ENCODE measurements around the gene YIF1A. TPM values are rescaled to one million over a fixed set of nuclear protein-coding genes. Genes with fewer than 3 reads are reported as not detected.

YIF1A gene
- polyA plus RNA-seq, 1 donor (not counting 4 experiments of a cell fraction or from before 2014, with no cell fraction given): 80.3 TPM

DNA sequence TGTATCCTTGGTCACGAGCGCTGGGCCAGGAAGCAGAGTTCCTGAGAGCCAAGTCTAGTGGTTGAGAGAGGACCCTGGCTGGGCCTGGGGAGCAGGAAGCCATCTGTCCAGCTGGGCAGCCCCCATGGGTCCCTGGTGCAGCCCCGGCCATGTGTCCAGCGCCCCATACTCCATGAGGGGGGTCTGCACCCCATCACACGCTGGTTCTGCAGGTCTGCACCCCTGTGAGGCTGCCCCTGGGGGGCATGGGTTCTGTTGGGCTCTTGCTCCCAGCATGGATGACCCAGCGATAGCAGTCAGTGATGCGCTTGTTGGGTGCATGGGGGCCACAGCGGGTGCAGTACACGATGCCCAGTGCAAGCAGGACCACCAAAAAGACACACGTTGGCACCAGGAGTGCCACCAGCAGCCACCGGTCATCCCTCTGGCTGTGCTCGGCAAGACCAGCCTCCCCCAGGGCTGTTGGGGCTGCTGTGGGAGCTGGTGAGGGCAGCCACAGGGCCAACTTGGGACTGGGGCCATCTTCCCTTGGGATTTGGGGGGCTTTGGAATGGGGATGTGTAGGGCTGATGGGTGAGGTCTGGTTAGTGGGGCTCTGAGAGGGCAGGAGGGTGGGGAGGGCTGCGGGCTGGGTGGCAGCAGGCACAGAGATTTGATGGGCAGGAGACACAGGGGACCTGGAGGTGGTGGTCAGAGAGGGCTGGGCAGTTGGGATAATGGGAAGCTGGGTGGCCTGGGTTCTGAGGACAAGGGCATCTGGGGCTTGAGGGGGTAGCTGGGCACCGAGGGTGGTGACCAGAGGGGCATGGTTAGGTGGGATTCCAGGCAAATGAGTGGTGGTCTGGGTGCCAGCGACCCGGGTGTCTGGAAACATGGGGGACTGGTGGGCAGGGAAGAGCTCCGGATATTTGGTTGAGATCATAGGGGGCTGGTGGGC is 25.9 kb upstream of the YIF1A start:
- TF ChIP-seq, protein P1, sequence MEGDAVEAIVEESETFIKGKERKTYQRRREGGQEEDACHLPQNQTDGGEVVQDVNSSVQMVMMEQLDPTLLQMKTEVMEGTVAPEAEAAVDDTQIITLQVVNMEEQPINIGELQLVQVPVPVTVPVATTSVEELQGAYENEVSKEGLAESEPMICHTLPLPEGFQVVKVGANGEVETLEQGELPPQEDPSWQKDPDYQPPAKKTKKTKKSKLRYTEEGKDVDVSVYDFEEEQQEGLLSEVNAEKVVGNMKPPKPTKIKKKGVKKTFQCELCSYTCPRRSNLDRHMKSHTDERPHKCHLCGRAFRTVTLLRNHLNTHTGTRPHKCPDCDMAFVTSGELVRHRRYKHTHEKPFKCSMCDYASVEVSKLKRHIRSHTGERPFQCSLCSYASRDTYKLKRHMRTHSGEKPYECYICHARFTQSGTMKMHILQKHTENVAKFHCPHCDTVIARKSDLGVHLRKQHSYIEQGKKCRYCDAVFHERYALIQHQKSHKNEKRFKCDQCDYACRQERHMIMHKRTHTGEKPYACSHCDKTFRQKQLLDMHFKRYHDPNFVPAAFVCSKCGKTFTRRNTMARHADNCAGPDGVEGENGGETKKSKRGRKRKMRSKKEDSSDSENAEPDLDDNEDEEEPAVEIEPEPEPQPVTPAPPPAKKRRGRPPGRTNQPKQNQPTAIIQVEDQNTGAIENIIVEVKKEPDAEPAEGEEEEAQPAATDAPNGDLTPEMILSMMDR (optimal IDR thresholded peaks at IDR 0.05 in 1 of 3, IDR thresholded peaks at IDR 0.05 in 1 of 3, conservative IDR thresholded peaks at IDR 0.05 in 1 of 3; ENCODE audit: extremely low read depth in 1 of 3, insufficient read depth in 2 of 3, low read length in 3 of 3): no peak
- TF ChIP-seq EZH2 (IDR thresholded peaks at IDR 0.05; ENCODE audit: low read length): no peak
- Histone ChIP-seq H3K4me2 (ENCODE audit: control insufficient read depth, extremely low read depth, insufficient read depth, low read depth, low read length) (no peak overlapping the region), H3K9me3 (ENCODE audit: control insufficient read depth, low read depth, low read length) (no peaks in the 10 kb centered on the region), H4K20me1 (ENCODE audit: control insufficient read depth, extremely low read depth, insufficient read depth, low read length) (no peaks in the 10 kb centered on the region), H3K27ac (ENCODE audit: control insufficient read depth, insufficient read depth, low read length) (no peak overlapping the region), H3K79me2 (ENCODE audit: control insufficient read depth, insufficient read depth, low read length) (no peaks in the 10 kb centered on the region), H3K36me3 (ENCODE audit: control insufficient read depth in 2 of 2, extremely low read depth in 1 of 2, insufficient read depth in 2 of 2, low read length in 2 of 2) (no peaks in the 10 kb centered on the region), H3K9ac (ENCODE audit: control insufficient read depth, extremely low read depth, insufficient read depth, low read length) (no peak overlapping the region), H2AFZ (ENCODE audit: control insufficient read depth, low read length) (no peak overlapping the region), H3K9me1 (ENCODE audit: control insufficient read depth, extremely low read depth, insufficient read depth, low read length) (no peaks in the 10 kb centered on the region), H3K4me3 (ENCODE audit: control insufficient read depth in 2 of 3, extremely low read depth in 1 of 3, insufficient read depth in 2 of 3, low read depth in 1 of 3, low read length in 3 of 3) (no peak overlapping the region), H3K27me3 (ENCODE audit: control insufficient read depth, extremely low read depth, insufficient read depth, low read length) (peaks cover 13% of the 10 kb centered on the region), H3K4me1 (ENCODE audit: control insufficient read depth, extremely low read depth, insufficient read depth, low read length) (peaks cover 16% of the 10 kb centered on the region)
- FAIRE-seq (no peak), DNase-seq (ENCODE audit: low read depth, low spot score) (no peak)
- dilution Hi-C loops (cut with MboI; ENCODE audit: extremely low pct_ligation_motif_present, low sequenced_read_pairs): no loop called here

DNA sequence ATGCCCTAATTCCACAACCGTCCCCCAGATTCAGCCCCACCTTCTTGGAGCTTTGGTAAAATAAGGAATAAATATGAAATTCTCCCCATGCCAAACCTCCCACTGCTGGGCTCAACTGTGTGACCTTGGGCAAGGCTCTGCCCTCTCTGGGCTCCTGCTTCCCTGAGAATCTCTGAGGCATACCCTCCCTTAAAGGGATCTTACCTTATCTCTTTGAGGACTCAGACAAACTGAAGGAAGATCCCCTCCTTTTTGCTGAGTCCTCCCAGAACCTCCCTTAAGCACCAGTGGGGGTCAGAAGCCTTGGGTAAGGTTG is 25.2 kb upstream of the YIF1A start:
- Histone ChIP-seq H3K9me1 (ENCODE audit: control insufficient read depth, extremely low read depth, insufficient read depth, low read length) (no peaks in the 10 kb centered on the region), H3K4me1 (ENCODE audit: control insufficient read depth, extremely low read depth, insufficient read depth, low read length) (peaks cover 16% of the 10 kb centered on the region), H4K20me1 (ENCODE audit: control insufficient read depth, extremely low read depth, insufficient read depth, low read length) (no peaks in the 10 kb centered on the region), H3K4me2 (ENCODE audit: control insufficient read depth, extremely low read depth, insufficient read depth, low read depth, low read length) (no peak overlapping the region), H3K79me2 (ENCODE audit: control insufficient read depth, insufficient read depth, low read length) (no peaks in the 10 kb centered on the region), H3K36me3 (ENCODE audit: control insufficient read depth in 2 of 2, extremely low read depth in 1 of 2, insufficient read depth in 2 of 2, low read length in 2 of 2) (no peaks in the 10 kb centered on the region), H2AFZ (ENCODE audit: control insufficient read depth, low read length) (no peak overlapping the region), H3K27me3 (ENCODE audit: control insufficient read depth, extremely low read depth, insufficient read depth, low read length) (peaks cover 16% of the 10 kb centered on the region), H3K9me3 (ENCODE audit: control insufficient read depth, low read depth, low read length) (no peaks in the 10 kb centered on the region), H3K9ac (ENCODE audit: control insufficient read depth, extremely low read depth, insufficient read depth, low read length) (no peak overlapping the region), H3K27ac (ENCODE audit: control insufficient read depth, insufficient read depth, low read length) (no peak overlapping the region), H3K4me3 (ENCODE audit: control insufficient read depth in 2 of 3, extremely low read depth in 1 of 3, insufficient read depth in 2 of 3, low read depth in 1 of 3, low read length in 3 of 3) (no peak overlapping the region)
- FAIRE-seq: no peak
- DNase-seq (ENCODE audit: low read depth, low spot score): no peak
- dilution Hi-C loops (cut with MboI; ENCODE audit: extremely low pct_ligation_motif_present, low sequenced_read_pairs): no loop called here
- TF ChIP-seq, protein P1 (optimal IDR thresholded peaks at IDR 0.05 in 1 of 3, IDR thresholded peaks at IDR 0.05 in 1 of 3, conservative IDR thresholded peaks at IDR 0.05 in 1 of 3; ENCODE audit: extremely low read depth in 1 of 3, insufficient read depth in 2 of 3, low read length in 3 of 3): no peak
- no peak for TF ChIP-seq EZH2 (IDR thresholded peaks at IDR 0.05; ENCODE audit: low read length)
